ENCODE results near the gene SPOCK2.

SPOCK2 gene

GRCh38 chr10:72107325-72108003 is 19.1 kb upstream of the SPOCK2 start:
- DNase-seq: no peak

GRCh38 chr10:72106896-72107295 is 18.5 kb upstream of the SPOCK2 start:
- DNase-seq: no peak

GRCh38 chr10:72106154-72106849 is 18.0 kb upstream of the SPOCK2 start:
- DNase-seq: no peak

DNA sequence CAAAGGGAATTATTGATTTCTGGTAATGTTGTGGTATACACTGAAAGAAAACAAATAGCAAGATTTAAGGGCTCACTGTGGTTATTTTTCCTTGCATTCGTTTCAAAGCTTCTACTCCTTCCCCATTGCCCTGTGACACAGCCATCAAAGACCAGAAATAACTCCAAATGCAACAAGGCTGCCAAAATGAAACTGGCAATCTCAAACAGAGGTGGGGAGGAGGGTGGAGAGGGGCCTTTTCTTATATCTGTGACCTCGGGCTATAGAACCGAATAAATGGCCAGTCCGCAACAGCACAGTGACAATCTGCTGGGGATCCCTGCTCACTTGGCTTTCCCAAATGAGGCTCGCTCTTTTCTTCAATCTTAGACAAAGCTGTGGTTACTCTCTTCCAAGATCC is 17.4 kb upstream of the SPOCK2 start:
- no peak for DNase-seq

GRCh38 chr10:72105098-72105475 is 16.7 kb upstream of the SPOCK2 start:
- DNase-seq: no peak

DNA sequence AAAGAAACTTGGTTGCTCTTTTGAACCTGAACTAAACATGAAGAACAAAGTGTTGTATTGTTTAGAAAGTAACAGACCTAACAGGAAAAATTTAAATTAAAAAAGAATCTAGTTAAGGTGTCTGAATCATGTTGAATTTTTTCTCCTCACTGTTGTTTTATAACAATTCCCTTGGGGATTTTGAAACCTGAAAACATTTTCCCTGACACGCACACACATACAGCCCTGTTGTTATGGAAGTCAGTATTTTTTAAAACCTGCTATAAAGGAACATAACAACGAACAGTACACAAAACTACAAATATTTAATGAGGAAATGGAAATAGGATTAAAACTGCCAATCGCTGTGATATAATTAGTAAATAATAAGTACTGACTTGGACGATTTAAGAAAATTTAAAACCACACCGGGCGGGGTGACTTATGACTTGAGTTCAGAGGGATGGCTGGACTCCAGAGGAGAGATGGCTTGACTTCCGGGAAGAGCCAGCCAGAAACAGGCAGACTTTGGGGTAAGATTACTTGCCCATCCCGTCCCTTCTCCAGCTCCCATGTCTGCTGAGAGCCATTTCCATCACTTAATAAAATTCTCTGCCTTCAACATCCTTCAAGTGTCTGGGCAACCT is 16.2 kb upstream of the SPOCK2 start:
- no peak for DNase-seq

DNA sequence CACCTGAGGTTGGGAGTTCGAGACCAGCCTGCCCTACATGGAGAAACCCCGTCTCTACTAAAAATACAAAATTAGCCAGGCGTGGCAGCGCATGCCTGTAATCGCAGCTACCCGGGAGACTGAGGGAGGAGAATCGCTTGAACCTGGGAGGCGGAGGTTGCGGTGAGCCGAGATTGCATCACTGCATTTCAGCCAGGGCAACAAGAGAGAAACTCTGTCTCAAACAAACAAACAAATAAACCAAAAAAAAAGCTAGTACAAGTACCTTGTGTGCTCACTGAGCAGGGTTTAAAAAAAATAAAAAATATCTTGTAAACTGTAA is 11.2 kb upstream of the SPOCK2 start:
- no peak for DNase-seq

GRCh38 chr10:72098836-72099599 is 10.7 kb upstream of the SPOCK2 start:
- no peak for DNase-seq

DNA sequence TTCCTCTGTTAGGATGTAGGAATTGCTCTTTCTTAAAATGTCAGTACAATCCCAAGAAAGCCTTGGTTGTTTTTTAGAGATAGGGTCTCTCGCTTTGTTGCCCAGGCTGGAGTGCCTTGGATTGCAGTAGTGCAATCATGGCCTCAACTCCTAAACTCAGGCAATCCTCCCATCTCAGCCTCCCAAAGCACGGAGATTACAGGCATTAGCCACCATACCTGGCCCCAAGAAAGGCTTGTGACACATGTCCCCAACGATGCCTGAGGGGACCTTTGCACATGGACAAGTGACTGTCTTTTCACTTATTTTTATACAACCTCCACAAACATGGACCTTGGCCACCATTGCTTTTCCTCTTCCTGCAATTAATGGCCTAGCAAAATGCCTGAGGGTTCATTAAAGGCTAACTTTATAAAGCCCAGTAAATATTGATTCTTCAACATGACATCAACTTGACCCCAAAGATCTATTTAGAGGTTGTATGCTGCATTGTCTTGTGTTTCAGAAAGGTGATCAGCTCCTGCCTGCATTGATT is 10.0 kb upstream of the SPOCK2 start:
- no peak for DNase-seq

DNA sequence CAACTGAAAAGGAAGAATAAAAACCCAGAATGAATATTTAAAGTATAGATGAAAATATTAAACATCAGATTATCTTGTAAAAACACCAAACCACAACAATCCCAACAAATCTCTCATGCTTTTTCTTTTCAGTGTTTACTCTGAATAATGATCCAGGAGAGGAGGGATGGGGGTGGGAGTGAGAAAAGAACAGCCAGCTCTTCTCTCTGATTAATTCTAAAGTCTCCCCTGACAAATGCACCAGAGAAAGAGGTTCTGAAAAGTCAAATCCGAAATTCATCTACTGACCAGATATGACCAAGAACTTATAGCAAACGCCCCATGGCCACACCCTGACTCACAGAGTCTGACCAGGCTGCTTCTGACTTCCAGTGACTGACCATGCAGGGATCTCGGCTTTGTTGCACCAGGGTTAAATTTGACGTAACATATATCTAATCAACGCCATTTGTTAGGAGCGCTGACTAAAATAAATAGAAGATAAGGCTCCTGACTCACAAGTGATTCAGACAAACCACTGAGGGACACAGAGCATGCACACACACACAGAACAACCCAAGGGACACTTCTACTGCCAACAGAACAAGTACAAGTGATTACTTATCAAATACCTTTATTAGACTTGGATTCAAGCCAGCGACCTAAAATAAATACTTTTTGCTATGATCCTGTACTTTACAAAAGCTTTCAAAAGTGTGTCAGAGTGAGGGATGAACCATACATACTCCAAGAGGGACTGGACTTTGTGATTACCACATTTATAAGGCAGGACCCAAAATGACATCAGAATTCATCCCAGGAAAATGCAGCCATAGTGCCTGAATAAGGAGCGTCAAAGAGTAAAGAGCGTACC is 9.3 kb upstream of the SPOCK2 start:
- no peak for DNase-seq

GRCh38 chr10:72096115-72097000 is 8.0 kb upstream of the SPOCK2 start:
- DNase-seq: no peak

GRCh38 chr10:72095195-72095594 is 6.8 kb upstream of the SPOCK2 start:
- no peak for DNase-seq

GRCh38 chr10:72094574-72094973 is 6.2 kb upstream of the SPOCK2 start:
- no peak for DNase-seq

GRCh38 chr10:72093450-72093849 is 5.1 kb upstream of the SPOCK2 start:
- DNase-seq: no peak

DNA sequence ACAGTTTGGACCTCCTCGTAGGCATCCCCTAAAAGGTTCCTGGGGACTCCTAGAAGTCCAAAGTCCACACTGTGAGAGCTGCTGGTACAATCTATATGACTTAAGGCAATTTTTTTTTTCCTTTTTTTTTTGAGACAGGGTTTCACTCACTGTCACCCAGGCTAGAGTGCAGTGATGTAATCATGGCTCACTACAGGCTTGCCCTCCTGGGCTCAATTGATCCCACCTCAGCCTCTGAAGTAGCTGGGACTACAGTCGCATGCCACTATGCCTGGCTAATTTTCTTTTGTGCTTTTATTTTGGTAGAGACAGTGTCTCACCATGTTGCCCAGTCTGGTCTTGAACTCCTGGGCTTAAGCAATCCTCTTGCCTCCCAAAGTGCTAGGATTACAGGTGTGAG is 4.6 kb upstream of the SPOCK2 start:
- no peak for DNase-seq

GRCh38 chr10:72092171-72092924 is 4.0 kb upstream of the SPOCK2 start:
- no peak for DNase-seq

DNA sequence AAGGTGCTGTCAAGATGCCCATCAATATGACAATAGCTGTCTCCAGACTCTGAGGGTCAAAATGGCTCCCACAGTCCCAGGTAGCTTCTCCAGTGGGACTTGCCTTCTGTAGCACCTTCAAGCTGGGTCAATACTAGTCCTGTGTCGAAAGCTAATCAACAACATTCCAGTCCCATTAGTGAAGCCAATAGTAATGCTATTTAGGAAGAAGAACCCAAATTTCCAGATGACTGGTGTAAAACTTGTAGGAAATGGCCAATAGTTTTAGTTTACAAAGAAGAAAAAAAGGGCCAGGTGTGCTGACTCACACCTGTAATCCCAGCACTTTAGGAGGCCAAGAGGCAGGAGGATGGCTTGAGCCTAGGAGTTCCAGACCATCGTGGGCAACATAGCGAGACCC is 2.0 kb upstream of the SPOCK2 start:
- no peak for DNase-seq

DNA sequence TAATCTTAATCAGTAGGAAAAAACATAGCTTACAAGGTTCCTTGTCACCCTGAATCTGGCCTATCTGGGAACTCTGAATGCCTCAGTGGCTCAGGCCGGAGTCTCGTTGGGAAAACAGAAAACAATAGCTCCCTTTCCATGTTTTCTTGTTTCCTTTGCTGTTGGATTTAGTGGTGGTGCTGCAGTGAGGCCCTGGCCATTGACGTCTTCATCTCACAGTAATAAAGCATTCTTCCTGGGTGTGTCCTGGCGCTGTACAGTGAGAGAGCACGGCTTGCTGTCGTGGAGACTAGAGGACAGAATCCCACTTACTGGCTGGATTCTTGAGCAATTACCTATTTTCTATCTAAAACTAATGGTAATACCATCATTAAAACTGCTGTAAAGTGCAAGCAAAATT is 1.3 kb upstream of the SPOCK2 start:
- DNase-seq: no peak

GRCh38 chr10:72088889-72089575 is 681 bp upstream of the SPOCK2 start:
- DNase-seq: peak; percentile 18

DNA sequence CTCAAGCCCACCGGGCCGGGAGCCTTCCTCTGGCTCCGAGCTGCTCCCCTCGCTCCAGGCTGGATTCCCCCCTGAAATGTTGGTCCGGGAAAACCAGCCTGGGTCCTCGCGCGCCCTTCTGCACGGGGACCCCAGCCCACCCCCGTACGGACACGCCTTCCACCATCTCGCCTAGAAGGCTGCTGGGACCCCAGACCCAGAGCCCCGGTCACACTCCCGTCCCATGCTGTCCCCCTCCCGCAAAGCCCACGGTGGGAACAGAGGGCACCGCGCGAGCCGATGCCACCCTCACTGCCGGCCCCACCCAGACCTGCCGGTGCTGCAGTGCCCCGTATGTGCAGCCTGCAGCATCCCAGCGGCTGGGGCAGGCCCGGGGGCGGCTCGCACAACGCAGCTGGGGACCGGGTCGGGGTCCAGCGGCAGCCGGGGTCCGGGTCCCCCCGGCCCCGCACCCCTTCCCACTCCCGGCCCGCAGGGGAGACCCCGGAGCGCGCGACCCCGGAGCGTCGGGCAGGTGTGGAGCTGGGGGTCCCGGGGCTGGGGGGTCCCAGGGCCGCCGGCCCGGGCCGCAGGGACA is 871 bp downstream of the SPOCK2 start:
- DNase-seq: no peak
